HG03280 (cell line): ENCODE data around the gene ARMH3.

ENCODE experiments used
- ATAC-seq: cut with Tn5 transposase; IDR thresholded peaks from one replicate; pipeline ENCODE4 v1.9.1; 2021; ENCODE audit warnings: mild to moderate bottlenecking, moderate library complexity; ENCODE audit not compliant: unreplicated experiment

ARMH3 gene

GRCh38 chr10:101838416-101838970, 217.5 kb downstream of the ARMH3 start:
- no peak for ATAC-seq

GRCh38 chr10:101837748-101838147, 218.2 kb downstream of the ARMH3 start:
- no peak for ATAC-seq

- ATAC-seq = no peak
Measured at GRCh38 chr10:101835362-101835761, 220.6 kb downstream of the ARMH3 start.

GRCh38 chr10:101834341-101834740, 221.6 kb downstream of the ARMH3 start:
- no peak for ATAC-seq

GRCh38 chr10:101833466-101833865, 222.5 kb downstream of the ARMH3 start:
- ATAC-seq = no peak

GRCh38 chr10:101832325-101832771, 223.6 kb downstream of the ARMH3 start:
- no peak for ATAC-seq

- no peak for ATAC-seq
Measured at GRCh38 chr10:101831169-101831811, 224.7 kb downstream of the ARMH3 start.

GRCh38 chr10:101830322-101831168, 225.4 kb downstream of the ARMH3 start:
- ATAC-seq = peak; percentile 57

GRCh38 chr10:101829561-101830315, 226.2 kb downstream of the ARMH3 start:
- ATAC-seq = peak; percentile 22

GRCh38 chr10:101828766-101829551, 227.0 kb downstream of the ARMH3 start:
- ATAC-seq = no peak

- no peak for ATAC-seq
Measured at GRCh38 chr10:101827919-101828600, 227.9 kb downstream of the ARMH3 start.

- ATAC-seq = no peak
Measured at GRCh38 chr10:101826852-101827434, 229.0 kb downstream of the ARMH3 start.

- no peak for ATAC-seq
Measured at GRCh38 chr10:101824736-101825135, 231.2 kb downstream of the ARMH3 start.

GRCh38 chr10:101818872-101819633, 236.9 kb downstream of the ARMH3 start:
- ATAC-seq = peak; percentile 24

GRCh38 chr10:101818119-101818871, 237.7 kb downstream of the ARMH3 start, which contains the start of gene OGA:
TSS of gene OGA (minus strand) at chr10:101818444. CDS start at chr10:101818022, 422 bp downstream.
- peak; percentile 89 for ATAC-seq

GRCh38 chr10:101817337-101818118, 238.4 kb downstream of the ARMH3 start:
- peak; percentile 9 for ATAC-seq

- ATAC-seq = no peak
Measured at GRCh38 chr10:101816913-101817336, 239.0 kb downstream of the ARMH3 start.
